ENCODE measurements around the gene HOXA1.

Gene HOXA1

DNA sequence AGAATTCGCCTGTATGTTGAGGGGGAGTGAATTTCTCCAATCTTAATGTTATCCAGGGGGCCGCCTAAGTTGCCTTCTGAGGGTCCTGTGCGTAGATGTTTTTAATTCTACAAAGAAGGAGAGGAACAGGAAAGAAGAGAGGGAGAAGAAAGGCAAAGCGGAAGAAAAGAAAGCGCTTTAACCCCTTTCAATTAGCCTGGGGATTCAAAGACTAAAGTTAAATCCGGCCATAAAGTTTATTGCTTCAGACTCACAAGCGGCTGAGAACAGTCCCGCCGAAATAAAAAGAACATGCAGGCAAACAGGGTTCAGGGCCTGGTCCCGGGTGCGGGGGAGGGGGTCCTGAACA, 43.2 kb upstream of the HOXA1 start:
- no peak for TF ChIP-seq GATA1 (IDR thresholded peaks at IDR 0.05; ENCODE audit: low read depth, low read length)
- TF ChIP-seq POLR2A (IDR thresholded peaks at IDR 0.05; ENCODE audit: low read length): no peak
- no peak for DNase-seq

- no peak for DNase-seq
- TF ChIP-seq POLR2A (IDR thresholded peaks at IDR 0.05; ENCODE audit: low read length) (no peak), GATA1 (IDR thresholded peaks at IDR 0.05; ENCODE audit: low read depth, low read length) (no peak)
These were observed 42.7 kb upstream of the HOXA1 start for GRCh38 chr7:27138472-27138871.

- DNase-seq: no peak
- TF ChIP-seq GATA1 (IDR thresholded peaks at IDR 0.05; ENCODE audit: low read depth, low read length) (no peak), POLR2A (IDR thresholded peaks at IDR 0.05; ENCODE audit: low read length) (no peak)
These were observed 42.0 kb upstream of the HOXA1 start for GRCh38 chr7:27137640-27138315.

DNA sequence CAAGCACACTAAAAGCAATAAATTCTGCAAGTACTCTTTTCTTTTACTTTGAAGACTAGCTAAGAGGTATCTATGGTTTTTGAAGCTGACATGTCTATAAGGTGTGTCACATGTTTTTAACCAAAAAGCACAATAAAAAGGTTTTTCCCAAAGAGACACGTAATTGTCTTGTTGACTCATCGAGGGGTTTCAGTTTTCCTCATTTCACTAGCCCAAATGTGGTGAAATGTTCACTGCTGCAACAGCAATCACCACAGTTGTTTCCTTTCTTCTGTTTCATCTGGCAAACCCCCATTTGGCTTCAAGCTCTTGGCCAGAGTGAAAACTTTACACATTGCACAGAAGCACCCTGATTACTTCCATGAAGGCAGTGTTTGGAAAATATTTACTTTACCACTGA, 38.6 kb upstream of the HOXA1 start:
- no peak for DNase-seq
- TF ChIP-seq GATA1 (IDR thresholded peaks at IDR 0.05; ENCODE audit: low read depth, low read length) (no peak), POLR2A (IDR thresholded peaks at IDR 0.05; ENCODE audit: low read length) (no peak)

DNA sequence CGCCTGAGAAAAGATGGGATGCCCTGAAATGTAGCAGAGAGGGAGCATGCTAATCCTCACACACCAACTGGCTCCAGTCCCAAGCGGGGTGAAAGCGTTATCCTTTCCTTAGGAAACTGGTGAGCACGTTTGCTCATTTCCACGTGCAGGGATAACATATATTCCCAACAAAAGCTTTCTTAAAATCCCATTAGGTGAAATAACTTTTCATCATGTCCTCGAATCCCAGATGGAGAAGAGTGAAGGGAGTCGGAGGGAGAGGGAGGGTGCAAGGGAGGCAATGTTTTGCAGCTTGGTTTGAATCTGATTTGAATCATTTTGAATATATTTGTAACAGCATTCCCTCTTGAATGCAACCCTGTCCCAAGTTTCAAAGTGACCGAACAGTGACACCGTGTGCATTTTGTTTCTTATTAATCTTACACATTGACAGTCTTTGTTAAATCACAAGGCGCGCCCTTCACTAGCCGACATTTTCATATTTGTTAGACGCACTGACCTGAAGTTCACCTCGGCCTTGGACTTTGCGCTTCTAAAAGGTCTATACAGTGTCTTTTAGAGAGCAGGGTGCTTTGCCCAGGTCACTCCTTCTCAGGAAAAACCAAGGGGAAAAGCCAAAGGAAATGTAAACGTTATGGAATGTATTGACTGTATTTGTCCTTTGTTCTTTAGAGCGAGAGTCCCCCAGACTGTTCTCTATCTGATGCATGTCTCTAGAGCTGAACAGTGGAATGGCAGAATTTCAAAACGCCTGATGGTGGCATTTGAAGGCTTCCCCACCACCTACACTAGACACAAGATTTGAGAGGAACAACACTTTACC, 37.8 kb upstream of the HOXA1 start:
- DNase-seq: no peak
- TF ChIP-seq GATA1 (IDR thresholded peaks at IDR 0.05; ENCODE audit: low read depth, low read length) (no peak), POLR2A (IDR thresholded peaks at IDR 0.05; ENCODE audit: low read length) (no peak)

- TF ChIP-seq GATA1 (IDR thresholded peaks at IDR 0.05; ENCODE audit: low read depth, low read length): no peak
- DNase-seq: no peak
These were observed 37.2 kb upstream of the HOXA1 start for GRCh38 chr7:27132978-27133377.

GRCh38 chr7:27132214-27132613, 36.4 kb upstream of the HOXA1 start:
- no peak for DNase-seq

GRCh38 chr7:27131390-27131819, 35.6 kb upstream of the HOXA1 start:
- TF ChIP-seq POLR2A (IDR thresholded peaks at IDR 0.05; ENCODE audit: low read length): no peak
- no peak for TF ChIP-seq GATA1 (IDR thresholded peaks at IDR 0.05; ENCODE audit: low read depth, low read length)
- no peak for DNase-seq

More at GRCh38 chr7:27132214-27132613, 36.4 kb upstream of the HOXA1 start:
- no peak for TF ChIP-seq POLR2A (IDR thresholded peaks at IDR 0.05; ENCODE audit: low read length)
- no peak for TF ChIP-seq GATA1 (IDR thresholded peaks at IDR 0.05; ENCODE audit: low read depth, low read length)

DNA sequence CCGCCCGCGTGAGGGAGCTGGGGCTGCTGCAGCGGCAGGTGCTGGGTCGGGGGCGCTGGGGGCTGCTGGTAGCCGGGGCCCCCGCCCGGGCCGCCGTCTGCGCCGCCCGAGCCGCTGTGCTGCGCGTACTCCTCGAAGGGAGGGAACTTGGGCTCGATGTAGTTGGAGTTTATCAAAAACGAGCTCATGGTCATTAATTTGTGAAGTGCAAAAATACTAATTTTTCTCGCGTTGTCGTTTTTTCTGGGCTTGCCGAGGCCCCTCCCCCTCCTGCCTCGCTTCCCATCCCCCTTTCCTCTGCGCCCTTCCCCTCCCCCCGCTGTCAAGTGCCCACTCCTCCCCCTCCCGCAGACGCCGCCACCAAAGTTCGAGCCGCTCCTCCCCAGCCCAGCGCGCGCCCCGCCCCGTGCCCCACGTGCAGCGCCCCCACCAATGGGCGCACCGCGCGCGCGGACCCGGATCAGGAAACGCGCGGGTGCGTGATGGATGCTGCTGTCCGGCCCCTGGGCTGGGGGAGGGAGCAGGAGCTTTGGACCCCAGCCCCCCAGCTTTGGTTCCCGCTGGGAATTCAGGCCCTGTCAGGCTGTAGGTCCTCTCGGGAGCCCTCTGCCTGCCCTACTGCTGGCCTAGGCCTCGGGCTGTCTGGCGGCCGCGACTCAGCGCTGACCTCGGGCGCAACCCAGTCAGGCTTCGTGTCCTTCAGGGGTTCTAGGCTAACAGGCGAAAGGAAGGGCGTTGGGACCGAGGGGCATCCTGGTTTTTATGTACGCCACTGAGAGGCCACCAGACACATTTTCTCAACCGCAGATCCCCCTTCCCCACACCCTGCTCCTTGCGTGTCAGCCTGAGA, 35.0 kb upstream of the HOXA1 start, which contains the start of gene HOXA4:
TSS of gene HOXA4 (minus strand) at position 218 of the 850 bp plus-strand sequence. CDS start at position 194, 24 bp downstream.
- peak; percentile 86 to 88 for DNase-seq
- TF ChIP-seq GATA1 (IDR thresholded peaks at IDR 0.05; ENCODE audit: low read depth, low read length): no peak
- peak; percentile 17 for TF ChIP-seq POLR2A (IDR thresholded peaks at IDR 0.05; ENCODE audit: low read length)

GRCh38 chr7:27129729-27130539, 34.1 kb upstream of the HOXA1 start:
- DNase-seq: peak; percentile 29 to 34
- TF ChIP-seq POLR2A (IDR thresholded peaks at IDR 0.05; ENCODE audit: low read length) (no peak), GATA1 (IDR thresholded peaks at IDR 0.05; ENCODE audit: low read depth, low read length) (no peak)

DNA sequence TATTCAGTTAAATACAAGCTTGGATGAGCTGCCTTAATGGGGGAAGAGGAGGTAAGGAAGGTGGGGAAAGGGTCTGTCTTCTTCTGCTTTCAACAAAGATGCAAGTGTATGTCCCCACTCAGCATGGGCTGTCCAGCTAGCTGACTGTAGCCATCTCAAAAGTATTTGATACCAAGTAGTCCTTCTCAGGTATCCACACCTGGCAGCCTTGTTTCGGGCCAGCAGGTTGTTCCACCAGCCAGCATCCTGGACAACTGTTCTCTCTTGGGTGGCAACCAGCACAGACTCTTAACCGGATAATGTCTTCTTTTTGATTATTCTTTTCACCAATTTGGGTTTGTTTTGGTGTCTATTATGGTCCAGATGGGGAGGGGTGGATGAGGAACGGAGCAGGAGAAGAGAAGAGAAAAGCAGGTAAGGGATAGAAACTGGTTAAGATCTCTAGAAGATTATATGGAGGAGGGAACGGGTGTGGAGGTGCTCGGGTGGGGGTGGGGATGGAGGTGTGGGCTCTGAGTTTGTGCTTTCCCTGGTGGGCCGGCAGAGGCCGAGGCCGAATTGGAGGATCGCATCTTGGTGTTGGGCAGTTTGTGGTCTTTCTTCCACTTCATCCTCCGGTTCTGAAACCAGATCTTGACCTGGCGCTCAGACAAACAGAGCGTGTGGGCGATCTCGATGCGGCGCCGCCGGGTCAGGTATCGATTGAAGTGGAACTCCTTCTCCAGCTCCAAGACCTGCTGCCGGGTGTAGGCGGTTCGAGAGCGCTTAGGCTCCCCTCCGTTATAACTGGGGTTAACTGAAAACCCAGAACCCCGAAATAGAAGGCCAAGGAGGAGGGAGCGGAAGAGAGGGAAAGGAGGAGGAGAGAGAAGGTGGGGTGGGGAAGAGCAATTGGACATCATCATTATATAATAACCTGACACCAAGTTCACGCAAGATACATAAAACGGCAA, 33.3 kb upstream of the HOXA1 start:
- no peak for DNase-seq
- TF ChIP-seq GATA1 (IDR thresholded peaks at IDR 0.05; ENCODE audit: low read depth, low read length) (no peak), POLR2A (IDR thresholded peaks at IDR 0.05; ENCODE audit: low read length) (no peak)

GRCh38 chr7:27128034-27128433, 32.2 kb upstream of the HOXA1 start:
- DNase-seq: no peak
- TF ChIP-seq GATA1 (IDR thresholded peaks at IDR 0.05; ENCODE audit: low read depth, low read length) (no peak), POLR2A (IDR thresholded peaks at IDR 0.05; ENCODE audit: low read length) (no peak)

Measured in erythroblast (primary cell).